Measurements from ENCODE around the gene UTP18.

DNA sequence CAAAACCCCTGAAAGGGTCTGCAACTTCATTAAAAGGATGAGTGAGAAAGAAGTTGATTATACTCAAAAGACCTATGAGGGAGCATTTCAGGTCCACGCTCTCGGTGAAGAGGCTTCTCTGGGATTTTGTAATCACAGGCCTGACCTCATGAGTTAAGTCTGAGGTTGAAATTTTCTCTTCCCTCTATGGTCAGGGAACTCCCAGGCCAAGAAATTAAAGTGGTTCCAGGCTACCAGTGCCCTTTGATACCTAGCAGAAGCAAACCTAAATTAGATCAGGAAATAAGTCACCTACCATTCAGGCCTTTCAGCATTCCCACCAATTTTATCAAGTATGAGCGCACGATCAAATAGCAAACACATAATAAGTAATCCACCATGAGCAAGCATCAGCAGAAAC lies 28.3 kb upstream of the UTP18 start:
- TF ChIP-seq, protein P1, sequence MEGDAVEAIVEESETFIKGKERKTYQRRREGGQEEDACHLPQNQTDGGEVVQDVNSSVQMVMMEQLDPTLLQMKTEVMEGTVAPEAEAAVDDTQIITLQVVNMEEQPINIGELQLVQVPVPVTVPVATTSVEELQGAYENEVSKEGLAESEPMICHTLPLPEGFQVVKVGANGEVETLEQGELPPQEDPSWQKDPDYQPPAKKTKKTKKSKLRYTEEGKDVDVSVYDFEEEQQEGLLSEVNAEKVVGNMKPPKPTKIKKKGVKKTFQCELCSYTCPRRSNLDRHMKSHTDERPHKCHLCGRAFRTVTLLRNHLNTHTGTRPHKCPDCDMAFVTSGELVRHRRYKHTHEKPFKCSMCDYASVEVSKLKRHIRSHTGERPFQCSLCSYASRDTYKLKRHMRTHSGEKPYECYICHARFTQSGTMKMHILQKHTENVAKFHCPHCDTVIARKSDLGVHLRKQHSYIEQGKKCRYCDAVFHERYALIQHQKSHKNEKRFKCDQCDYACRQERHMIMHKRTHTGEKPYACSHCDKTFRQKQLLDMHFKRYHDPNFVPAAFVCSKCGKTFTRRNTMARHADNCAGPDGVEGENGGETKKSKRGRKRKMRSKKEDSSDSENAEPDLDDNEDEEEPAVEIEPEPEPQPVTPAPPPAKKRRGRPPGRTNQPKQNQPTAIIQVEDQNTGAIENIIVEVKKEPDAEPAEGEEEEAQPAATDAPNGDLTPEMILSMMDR (conservative IDR thresholded peaks at IDR 0.05): no peak
- TF ChIP-seq ZFX (IDR thresholded peaks at IDR 0.05): no peak

All from C4-2B (cell line).